Activated naive CD4-positive, alpha-beta T cell (primary cell): ENCODE results near the gene SPATA19.

Experiments used
- DNase-seq, 4 experiments: peaks; one replicate each; lab custom pipeline; 2025; lab: John Stamatoyannopoulos, UW

The SPATA19 gene

DNA sequence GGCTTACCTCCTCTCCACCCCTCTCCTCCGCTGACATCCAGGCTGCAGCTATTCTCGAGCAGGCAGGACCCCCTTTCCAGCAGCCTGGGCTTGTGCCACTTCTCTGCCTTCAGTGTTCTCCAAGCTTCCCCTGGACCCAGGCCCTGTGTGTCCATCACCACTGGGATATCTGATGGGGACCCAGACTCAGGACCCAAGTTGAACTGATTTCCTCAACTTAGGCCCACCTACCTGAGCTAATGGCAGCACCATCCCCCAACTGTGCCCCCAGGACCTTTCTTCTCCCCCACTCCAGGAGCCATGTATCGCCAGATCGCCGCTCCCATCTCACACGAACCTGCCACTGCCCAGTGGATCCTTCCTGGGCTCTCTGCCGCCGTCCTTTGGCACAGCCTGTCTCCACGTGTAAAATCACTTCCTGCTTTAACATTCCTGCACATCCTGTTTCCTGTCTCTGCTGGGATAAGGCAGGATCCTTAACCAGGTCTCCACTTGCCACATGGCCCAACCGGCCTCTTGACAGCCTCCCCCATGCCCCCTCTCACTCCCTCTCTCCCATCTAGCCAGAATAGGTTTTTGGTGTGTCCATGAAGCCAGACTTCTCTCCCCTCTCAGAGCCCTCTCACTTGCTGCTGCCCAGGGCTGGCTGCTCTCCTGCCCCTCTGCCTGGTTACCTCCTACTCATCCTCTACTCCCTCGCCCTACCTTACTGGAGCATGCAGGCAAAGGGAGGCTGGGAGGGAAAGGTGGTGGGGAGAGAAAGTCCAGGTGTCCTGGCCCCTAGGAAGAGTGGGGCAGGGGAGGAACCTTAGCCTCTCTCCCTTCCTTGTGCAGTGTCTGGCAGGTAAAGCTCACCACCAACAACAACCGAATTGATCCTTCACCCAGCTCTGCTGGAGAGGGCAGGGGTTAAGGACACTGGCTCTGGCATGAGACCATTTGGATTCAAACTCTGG is 9.4 kb downstream of the SPATA19 start:
- no peak for DNase-seq

- no peak for DNase-seq
Measured at GRCh38 chr11:133834682-133835592, 10.4 kb downstream of the SPATA19 start.

- DNase-seq, result no peak
Measured at GRCh38 chr11:133833898-133834681, 11.2 kb downstream of the SPATA19 start.

DNA sequence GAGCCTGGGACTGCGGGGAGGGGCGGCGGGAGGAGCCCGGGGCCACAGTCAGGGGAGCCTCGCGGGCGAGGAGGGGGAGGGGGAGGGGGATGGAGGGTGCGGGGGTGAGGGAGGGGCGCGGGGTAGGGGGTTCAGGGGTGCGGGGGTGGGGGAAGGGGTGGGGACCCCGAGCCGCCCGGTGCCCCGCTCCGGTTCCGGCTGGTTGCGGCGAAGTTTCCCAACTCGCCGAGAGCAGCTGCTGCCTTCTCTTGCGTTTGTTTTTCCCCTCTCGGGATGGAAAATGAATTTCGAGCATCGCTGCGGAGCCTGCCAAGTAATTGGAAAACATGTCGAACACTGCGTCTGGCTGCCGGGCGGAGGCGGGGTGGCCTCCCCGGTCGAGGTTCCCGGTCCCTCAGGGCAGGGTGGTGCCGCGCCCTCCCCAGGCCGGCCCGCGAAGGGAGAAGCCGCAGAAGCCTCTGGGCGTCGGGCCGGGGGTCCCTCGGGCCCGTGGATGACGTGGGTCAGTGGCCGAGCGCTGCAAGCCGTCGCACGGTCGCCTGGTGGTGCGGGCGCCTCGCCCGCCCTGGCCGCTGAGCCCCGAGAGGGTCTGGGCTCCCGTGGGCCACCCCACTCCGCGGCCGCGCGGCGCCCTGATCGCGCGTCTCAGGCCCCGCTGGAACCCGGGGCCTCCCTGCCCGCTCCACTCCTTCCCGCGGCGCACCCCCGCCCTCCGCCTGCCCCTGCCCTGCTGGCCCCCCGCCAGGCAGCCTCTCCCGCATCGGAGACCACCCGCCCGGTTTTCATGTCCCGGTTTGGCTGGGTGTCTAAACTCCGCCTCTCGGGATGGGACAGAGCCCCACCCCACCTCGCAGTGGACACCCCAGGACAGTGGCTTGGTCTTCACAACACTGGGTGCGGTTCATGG is 12.1 kb downstream of the SPATA19 start:
- no peak for DNase-seq

GRCh38 chr11:133832096-133832990 is 13.0 kb downstream of the SPATA19 start:
- DNase-seq, result no peak

DNA sequence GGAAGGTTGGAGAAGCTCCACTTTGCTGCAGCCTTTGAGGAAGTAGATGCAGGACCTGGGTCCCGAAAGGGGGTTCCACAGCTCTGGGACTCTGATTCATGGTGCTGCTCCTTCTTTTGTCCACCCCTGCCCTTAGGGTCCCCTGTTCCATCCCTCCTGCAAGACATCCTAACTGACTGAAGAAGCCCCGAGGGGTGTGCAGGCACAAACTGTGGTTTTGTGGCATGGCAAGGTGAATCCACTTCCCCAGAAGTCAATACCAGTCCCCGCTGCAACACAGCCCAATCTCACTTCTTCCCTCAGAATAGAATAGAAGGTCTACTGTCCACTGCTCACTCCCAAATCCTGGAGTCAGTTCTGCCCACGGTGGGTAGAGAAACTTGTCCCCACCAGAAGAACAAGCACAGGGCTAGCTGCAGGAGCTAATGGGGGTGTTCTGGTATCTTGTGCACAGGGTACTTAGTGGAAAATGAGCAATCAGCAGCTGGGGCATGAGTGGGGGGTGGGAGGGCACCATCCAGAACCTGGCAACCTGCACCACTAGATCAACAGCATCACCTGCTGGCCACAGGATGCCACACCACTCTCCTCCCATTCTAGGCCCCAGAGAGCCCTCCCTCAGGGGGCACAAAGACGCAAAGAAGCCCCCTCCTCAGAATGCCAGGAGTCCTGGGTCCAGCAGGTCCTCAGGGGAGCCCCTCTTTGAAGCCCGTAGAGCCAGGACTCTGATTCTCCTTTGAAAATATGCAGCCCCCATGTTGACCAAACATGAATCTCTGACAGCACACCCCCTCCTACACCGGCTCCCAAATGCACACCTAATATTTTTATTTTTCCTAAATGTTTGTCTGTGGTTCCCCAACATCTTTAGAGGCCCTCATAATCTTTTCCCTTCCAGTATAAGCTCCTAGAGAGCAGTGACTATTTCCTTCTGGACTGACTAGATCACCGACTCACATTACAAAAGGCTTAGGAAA is 14.1 kb downstream of the SPATA19 start:
- DNase-seq, result no peak

DNA sequence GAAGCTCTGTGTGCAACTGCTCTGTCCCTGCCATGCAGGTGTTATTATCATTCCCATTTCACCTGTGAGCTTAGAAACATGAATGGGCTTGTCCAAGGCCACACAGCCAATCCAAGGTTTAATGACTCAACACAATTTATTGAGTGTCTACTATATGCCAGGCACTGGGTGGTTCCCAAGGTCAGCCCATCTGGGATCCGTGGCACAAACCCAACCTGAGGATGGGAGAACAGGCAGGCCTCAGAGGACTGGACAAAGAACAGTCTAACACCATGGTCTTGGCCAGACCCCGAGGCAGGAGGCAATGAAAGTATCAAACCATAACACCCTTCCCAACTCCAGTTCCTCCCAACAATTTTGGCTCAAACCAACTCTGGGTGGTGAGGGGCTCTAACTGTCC is 15.7 kb downstream of the SPATA19 start:
- no peak for DNase-seq

- no peak for DNase-seq
Measured at GRCh38 chr11:133828871-133829270, 16.4 kb downstream of the SPATA19 start.

GRCh38 chr11:133827556-133827955 is 17.8 kb downstream of the SPATA19 start:
- DNase-seq, result no peak

DNA sequence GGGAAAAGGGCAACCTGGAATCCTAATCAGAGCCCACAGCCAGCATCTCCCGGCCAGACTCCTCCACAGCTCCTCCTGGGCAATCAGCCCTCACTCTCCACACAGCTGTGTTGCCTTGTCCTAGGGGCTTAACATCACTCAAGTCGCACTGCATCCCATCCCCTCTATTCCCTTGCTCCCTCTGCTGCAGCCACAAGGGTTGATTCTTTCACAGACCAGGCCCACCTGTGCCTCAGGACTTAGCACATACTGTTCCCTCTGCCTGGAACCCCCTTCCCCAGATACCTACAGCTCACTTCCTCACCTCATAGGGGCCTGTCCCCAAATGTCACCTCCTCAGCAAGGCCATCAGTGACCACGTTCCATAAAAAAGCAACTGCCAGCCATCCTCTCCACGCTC is 18.4 kb downstream of the SPATA19 start:
- no peak for DNase-seq

GRCh38 chr11:133825666-133826065 is 19.6 kb downstream of the SPATA19 start:
- DNase-seq, result no peak

- no peak for DNase-seq
Measured at GRCh38 chr11:133825156-133825555, 20.2 kb downstream of the SPATA19 start.

- DNase-seq, result no peak
Measured at GRCh38 chr11:133824593-133824992, 20.7 kb downstream of the SPATA19 start.

DNA sequence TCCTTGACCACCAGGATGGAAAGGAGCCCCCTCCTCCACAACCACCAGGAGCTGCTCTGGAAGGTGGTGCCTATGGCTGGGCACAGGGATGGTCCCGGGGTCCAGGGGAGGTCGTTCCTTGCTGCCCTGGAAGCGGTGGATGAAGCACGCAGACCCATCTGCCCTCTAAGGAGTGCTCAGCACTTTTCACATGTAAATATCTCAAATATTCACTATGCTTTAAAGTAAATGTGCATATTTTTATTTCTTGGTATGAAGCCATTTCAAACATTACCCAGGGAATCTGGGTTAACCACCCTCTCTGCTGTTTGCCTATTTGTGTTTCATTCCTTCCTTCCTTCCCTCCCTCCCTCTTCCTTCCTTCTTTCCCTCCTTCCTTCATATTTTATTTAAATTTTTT is 21.7 kb downstream of the SPATA19 start:
- DNase-seq, result no peak

DNA sequence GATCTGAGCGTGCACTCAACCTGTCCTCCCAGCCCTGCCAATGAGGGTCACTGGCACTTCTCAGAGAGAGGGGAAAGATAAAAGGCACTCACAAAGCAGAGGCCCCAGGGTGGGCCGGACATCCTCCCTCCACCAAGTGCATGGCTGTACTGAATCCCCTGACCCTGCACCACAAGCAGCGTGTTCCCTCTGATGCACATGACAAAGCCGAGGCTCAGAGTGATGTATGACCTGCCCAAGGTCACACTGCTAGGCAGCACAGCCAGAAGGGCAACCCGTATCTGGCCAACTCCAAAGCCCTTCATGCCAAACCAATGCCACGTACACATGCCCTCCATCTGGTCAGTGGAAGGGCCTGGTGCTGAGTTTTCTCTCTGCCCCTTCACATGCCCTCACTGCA is 22.1 kb downstream of the SPATA19 start:
- no peak for DNase-seq

- DNase-seq, result no peak
Measured at GRCh38 chr11:133821776-133822175, 23.5 kb downstream of the SPATA19 start.

DNA sequence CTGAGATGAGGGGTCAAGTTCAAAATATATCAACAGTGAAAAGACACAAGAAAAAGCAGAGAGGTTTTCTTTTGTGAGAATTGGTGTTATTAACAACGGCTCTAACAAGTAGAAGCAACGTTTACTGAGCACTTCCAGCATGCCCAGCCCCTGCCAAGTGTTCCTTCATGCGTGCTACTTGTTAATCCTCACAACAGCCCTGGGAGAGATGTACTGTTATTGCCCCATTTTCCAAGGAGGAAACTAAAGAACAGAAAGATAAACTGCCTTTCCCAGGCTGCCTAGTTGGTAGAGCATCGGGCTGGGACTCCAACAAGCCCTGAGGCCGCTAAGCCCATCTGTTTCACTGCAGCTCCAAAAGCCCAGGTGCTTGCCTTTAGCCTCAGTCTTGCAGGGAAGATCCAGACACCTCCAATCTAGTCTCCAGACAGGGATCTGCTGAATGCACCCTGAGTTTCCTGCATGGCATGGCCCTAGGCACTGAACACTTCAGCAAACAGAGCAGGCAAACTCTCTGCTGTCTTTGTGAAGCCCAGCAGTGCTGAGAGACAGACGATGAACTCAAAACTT is 25.5 kb downstream of the SPATA19 start:
- DNase-seq, result no peak

- no peak for DNase-seq
Measured at GRCh38 chr11:133819114-133819513, 26.2 kb downstream of the SPATA19 start.
